ENCODE measurements around the gene UST.

The UST gene

DNA sequence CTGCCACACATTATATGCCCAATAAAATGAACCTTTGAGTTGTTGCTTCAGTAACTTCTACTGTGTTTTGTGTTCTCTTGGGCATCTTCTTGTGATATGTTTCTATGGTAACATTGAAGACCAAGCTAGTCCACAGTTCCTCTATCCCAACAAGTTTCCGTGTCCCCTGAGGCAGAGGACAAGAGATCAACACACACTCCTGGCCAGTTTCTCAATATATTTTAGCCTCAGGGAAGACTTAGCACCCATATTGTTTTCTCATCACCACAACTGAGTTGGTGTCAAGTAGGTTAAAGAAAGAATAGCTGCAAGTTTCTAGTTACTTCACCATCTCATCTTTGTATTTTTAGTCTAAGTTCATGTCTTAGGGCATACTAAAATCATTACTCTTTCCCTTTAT lies 277.5 kb downstream of the UST start:
- no peak for TF ChIP-seq TAF1 (IDR thresholded peaks at IDR 0.05; ENCODE audit: low read depth, low read length)
- TF ChIP-seq POLR2AphosphoS5 (IDR thresholded peaks at IDR 0.05; ENCODE audit: low read depth, low read length) = no peak
- no peak for TF ChIP-seq SPI1 (IDR thresholded peaks at IDR 0.05; ENCODE audit: low read depth, low read length)
- FAIRE-seq = no peak
- no peak for DNase-seq (ENCODE audit: insufficient read length, low spot score)

DNA sequence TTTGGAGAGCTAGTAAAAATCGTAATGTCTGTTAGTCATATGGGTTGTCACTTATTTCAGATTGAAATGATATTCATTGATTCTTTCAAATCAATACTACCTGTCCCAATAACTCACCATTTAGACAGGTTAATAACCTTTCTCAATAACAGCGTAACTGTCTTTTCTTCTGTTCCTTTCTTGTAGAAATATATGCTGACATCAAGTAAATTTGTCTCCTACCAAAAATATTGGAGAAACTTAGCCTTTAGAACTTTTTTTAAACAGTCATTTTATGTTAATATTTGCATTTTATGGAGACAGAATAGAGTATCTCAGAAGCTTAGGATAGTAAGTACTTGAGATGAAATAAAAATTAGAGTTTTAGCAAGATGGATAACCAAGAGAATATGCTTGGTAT lies 278.2 kb downstream of the UST start:
- FAIRE-seq (no peak), DNase-seq (ENCODE audit: insufficient read length, low spot score) (no peak)
- TF ChIP-seq TAF1 (IDR thresholded peaks at IDR 0.05; ENCODE audit: low read depth, low read length) = no peak
- TF ChIP-seq POU2F2 (IDR thresholded peaks at IDR 0.05; ENCODE audit: low read depth, low read length) = no peak
- TF ChIP-seq POLR2AphosphoS5 (IDR thresholded peaks at IDR 0.05; ENCODE audit: low read depth, low read length) = no peak
- no peak for TF ChIP-seq SPI1 (IDR thresholded peaks at IDR 0.05; ENCODE audit: low read depth, low read length)
- no peak for TF ChIP-seq POLR2A (IDR thresholded peaks at IDR 0.05; ENCODE audit: low read depth, low read length)
- TF ChIP-seq PAX5 (IDR thresholded peaks at IDR 0.05; ENCODE audit: insufficient read depth, low read length, severe bottlenecking) = no peak

DNA sequence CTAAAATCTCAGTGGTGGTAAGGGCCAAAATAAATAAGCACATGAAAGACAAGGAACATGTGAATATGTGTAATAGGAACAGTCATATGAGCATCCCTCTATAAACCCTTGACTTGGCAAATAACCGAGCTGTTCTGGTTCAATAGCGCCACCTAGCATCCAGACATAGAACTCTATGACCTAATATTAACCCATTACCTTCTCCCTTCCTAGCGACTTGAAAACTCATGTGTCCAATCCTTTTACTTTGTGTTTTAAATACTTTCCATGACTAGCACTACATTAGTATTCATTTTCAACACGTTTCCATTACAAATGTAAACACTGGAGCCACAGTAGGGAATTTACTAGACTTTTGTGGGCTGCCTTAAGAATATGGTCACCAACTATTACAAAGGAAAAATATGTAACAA lies 279.7 kb downstream of the UST start:
- DNase-seq (ENCODE audit: insufficient read length, low spot score) = no peak
- peak; percentile 40 for FAIRE-seq
- no peak for TF ChIP-seq SPI1 (IDR thresholded peaks at IDR 0.05; ENCODE audit: low read depth, low read length)
- TF ChIP-seq POLR2AphosphoS5 (IDR thresholded peaks at IDR 0.05; ENCODE audit: low read depth, low read length) = no peak
- no peak for TF ChIP-seq POLR2A (IDR thresholded peaks at IDR 0.05; ENCODE audit: low read depth, low read length)
- TF ChIP-seq TAF1 (IDR thresholded peaks at IDR 0.05; ENCODE audit: low read depth, low read length) = no peak
- no peak for TF ChIP-seq PAX5 (IDR thresholded peaks at IDR 0.05; ENCODE audit: insufficient read depth, low read length, severe bottlenecking)
- no peak for TF ChIP-seq POU2F2 (IDR thresholded peaks at IDR 0.05; ENCODE audit: low read depth, low read length)

DNA sequence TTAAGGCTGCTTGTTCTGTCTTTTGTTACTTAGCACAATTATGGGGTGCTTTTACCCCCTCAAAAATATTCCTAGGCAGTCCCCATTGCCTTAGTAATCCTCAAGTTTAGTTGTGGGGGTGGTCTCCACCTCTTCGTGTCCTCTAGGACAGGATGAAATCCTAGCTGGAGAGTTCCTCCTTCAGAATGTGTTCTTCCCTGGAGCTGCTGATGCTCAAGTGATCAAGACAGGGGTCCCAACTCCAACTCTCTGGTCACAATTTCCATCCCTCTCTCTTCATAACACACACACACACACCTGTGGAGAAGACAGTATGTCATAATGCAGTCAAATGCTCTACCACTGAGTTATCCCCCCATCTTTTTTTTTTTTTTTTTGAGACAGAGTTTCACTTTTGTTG lies 280.7 kb downstream of the UST start:
- TF ChIP-seq POU2F2 (IDR thresholded peaks at IDR 0.05; ENCODE audit: low read depth, low read length) = no peak
- TF ChIP-seq TAF1 (IDR thresholded peaks at IDR 0.05; ENCODE audit: low read depth, low read length) = no peak
- no peak for TF ChIP-seq PAX5 (IDR thresholded peaks at IDR 0.05; ENCODE audit: insufficient read depth, low read length, severe bottlenecking)
- no peak for TF ChIP-seq SPI1 (IDR thresholded peaks at IDR 0.05; ENCODE audit: low read depth, low read length)
- no peak for TF ChIP-seq POLR2A (IDR thresholded peaks at IDR 0.05; ENCODE audit: low read depth, low read length)
- no peak for TF ChIP-seq POLR2AphosphoS5 (IDR thresholded peaks at IDR 0.05; ENCODE audit: low read depth, low read length)
- FAIRE-seq = no peak

DNA sequence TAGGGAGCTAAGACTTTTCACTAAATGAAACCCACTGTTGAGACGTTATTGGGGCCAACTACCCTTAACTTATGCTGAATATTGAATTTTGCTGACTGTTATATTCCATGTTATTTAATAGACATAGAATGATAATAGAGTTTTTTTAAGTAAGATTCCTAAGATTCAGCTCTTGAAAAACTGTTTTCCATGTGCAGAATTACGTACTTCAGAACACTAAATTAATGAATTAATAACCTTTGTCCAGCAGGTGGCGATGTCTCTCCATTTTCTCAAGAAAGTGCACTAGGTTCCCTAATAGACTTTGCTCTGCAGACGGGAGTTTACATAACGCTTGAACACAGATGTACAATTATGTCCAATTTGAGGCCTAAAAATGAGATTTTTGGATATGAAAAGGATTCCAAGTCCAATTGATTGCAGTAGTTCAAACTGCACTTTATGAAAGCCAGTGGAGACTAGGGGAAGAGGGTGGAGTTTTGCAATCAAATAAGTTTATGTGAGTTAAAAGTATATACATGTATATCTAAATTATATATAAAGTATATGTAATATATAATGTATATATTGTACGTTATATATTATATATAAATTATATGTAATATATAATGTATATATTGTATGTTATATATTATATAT lies 282.1 kb downstream of the UST start:
- DNase-seq (ENCODE audit: insufficient read length, low spot score) (no peak), FAIRE-seq (peak; percentile 59)
- TF ChIP-seq POLR2AphosphoS5 (IDR thresholded peaks at IDR 0.05; ENCODE audit: low read depth, low read length) (no peak), POLR2A (IDR thresholded peaks at IDR 0.05; ENCODE audit: low read depth, low read length) (no peak), TAF1 (IDR thresholded peaks at IDR 0.05; ENCODE audit: low read depth, low read length) (no peak), POU2F2 (IDR thresholded peaks at IDR 0.05; ENCODE audit: low read depth, low read length) (no peak), PAX5 (IDR thresholded peaks at IDR 0.05; ENCODE audit: insufficient read depth, low read length, severe bottlenecking) (no peak), SPI1 (IDR thresholded peaks at IDR 0.05; ENCODE audit: low read depth, low read length) (no peak)

More for the DNA sequence above, 280.7 kb downstream of the UST start:
- DNase-seq (ENCODE audit: insufficient read length, low spot score) = no peak

DNA sequence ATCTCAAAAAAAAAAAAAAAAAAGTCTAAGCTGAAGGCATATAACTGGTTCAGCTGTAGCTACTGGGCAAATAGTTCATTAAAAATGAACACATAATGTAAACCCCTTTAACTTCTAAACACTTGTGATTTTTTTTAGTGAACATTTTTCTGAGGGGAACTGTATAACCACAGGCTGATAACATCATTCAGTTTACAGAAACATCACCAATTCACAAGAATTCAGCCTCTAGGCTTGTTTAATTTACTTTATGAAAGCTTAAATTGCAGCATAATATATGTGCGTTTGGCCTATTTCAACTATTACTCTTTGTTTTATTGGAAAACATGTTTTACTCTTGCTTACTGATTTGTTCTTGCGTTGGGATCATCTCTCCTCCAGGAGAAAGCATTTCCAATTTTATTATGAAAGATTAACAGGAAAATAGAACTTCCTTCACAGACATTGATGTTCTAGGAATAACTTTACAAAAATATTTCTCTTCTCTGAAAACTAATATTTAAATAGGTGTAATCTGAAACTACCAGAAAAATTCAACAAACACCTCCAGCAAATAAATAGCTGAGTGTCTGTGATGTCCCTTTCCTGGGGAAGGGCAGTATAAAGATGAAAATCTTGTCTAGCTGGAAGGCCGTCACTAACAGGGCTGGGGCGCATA lies 284.5 kb downstream of the UST start:
- no peak for FAIRE-seq
- DNase-seq (ENCODE audit: insufficient read length, low spot score) = no peak

DNA sequence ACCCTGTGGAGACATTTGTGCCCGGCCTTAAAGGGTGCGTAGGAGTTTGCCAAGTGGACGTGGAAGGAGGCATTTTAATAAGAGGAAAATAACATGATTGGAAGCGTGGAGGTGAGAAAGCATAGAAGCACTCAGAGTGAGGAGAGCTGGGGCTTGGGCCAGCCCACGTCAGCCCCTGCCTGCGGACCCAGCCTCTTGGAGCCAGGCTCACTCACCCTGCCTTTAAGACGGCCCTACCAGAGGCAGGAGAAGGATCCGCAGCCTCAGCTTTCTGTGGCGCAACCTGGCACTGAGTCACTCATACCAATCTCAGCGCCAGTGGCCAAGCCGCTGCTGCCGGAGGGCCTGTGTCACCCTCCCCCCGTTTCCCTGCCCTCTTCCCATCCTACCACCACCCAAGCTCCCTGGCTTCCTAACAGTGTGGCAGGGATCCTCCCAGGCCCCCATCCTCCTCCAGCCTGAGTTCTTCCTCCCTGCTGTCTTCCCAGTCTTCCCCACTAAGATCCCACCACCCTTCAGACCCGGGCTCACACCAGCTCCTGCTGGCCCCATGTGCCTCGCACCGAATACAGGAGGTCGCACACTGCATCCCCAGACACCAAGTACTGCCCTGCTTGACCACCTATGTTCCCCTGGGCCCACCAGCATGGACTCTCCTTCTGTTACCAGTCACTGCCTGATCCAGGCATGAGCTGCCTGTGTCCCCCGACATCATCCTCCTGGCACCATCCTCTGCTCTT lies 285.2 kb downstream of the UST start:
- FAIRE-seq (peak; percentile 50), DNase-seq (ENCODE audit: insufficient read length, low spot score) (no peak)
- TF ChIP-seq PAX5 (IDR thresholded peaks at IDR 0.05; ENCODE audit: insufficient read depth, low read length, severe bottlenecking) = no peak
- no peak for TF ChIP-seq POLR2A (IDR thresholded peaks at IDR 0.05; ENCODE audit: low read depth, low read length)
- no peak for TF ChIP-seq POLR2AphosphoS5 (IDR thresholded peaks at IDR 0.05; ENCODE audit: low read depth, low read length)
- TF ChIP-seq POU2F2 (IDR thresholded peaks at IDR 0.05; ENCODE audit: low read depth, low read length) = no peak
- TF ChIP-seq TAF1 (IDR thresholded peaks at IDR 0.05; ENCODE audit: low read depth, low read length) = no peak
- TF ChIP-seq SPI1 (IDR thresholded peaks at IDR 0.05; ENCODE audit: low read depth, low read length) = no peak

More for the DNA sequence above, 284.5 kb downstream of the UST start:
- TF ChIP-seq TAF1 (IDR thresholded peaks at IDR 0.05; ENCODE audit: low read depth, low read length) (no peak), SPI1 (IDR thresholded peaks at IDR 0.05; ENCODE audit: low read depth, low read length) (no peak), PAX5 (IDR thresholded peaks at IDR 0.05; ENCODE audit: insufficient read depth, low read length, severe bottlenecking) (no peak), POU2F2 (IDR thresholded peaks at IDR 0.05; ENCODE audit: low read depth, low read length) (no peak), POLR2A (IDR thresholded peaks at IDR 0.05; ENCODE audit: low read depth, low read length) (no peak), POLR2AphosphoS5 (IDR thresholded peaks at IDR 0.05; ENCODE audit: low read depth, low read length) (no peak)

DNA sequence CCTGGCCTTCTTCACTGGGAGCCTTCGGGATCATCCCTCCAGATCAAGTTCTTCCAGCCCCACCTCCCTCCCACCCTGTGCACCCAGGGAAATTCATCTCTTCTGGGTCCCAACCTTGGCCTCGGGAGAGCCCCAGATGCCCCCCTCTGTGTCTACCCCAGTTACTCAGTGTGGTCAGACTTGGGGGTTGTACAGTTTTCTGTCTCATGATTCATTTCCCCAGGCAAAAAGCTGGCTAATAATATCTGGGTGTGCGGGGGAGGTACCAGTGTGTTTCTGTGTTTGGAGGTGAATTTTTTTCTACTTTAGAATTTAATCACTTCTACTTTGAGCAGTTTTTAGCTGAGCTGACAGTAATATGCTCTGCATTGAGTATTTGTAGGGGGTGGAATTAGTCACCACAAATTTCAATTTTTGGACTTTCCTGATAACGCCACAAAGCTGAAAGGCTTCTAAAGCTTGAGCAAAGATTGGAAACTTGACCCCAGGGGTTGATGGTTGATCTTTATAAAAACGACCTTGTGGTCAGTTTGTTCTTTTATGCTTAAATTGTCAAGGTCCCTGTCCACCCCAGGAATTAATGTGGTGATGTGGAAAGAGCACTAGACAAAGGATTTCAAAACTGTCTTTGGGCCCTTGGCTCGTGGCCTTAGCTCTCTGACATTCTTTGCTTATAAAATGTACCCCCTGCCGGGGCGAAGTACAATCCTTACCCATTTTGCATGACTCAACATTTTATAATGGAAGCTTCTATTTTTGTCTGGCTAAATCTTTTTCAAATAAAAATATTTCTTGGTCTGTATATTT lies 286.0 kb downstream of the UST start:
- TF ChIP-seq POLR2A (IDR thresholded peaks at IDR 0.05; ENCODE audit: low read depth, low read length) (no peak; the same call in 1 of the 2 replicates), SPI1 (IDR thresholded peaks at IDR 0.05; ENCODE audit: low read depth, low read length) (0 out of 2 replicates have a peak, but pooled peaks have one; percentile 11), PAX5 (IDR thresholded peaks at IDR 0.05; ENCODE audit: insufficient read depth, low read length, severe bottlenecking) (no peak), POU2F2 (IDR thresholded peaks at IDR 0.05; ENCODE audit: low read depth, low read length) (peak; percentile 73; the same call in 1 of the 2 replicates), POLR2AphosphoS5 (IDR thresholded peaks at IDR 0.05; ENCODE audit: low read depth, low read length) (no peak), TAF1 (IDR thresholded peaks at IDR 0.05; ENCODE audit: low read depth, low read length) (peak; percentile 37; the same call in 1 of the 2 replicates)
- DNase-seq (ENCODE audit: insufficient read length, low spot score) (peak; percentile 42), FAIRE-seq (peak; percentile 51)

Measured in GM12891 (cell line).